Type B pancreatic cell (in vitro differentiated cells): Measurements from ENCODE around the gene BNC2. TPM values are rescaled to one million over a fixed set of nuclear protein-coding genes. Genes with fewer than 3 reads are reported as not detected.

Experiments used
- DNase-seq: peaks from one replicate; pipeline ENCODE4 v3.0.0; 2021; ENCODE audit warnings: mixed read lengths; ENCODE audit not compliant: unreplicated experiment; ENCODE audit errors: extremely low spot score
- H3K27ac Mint-ChIP-seq: 2 replicates; pipeline ENCODE4 v1.8.0; 2021; ENCODE audit warnings: mild to moderate bottlenecking, mixed read lengths
- H3K27me3 Mint-ChIP-seq: 2 replicates; pipeline ENCODE4 v1.8.0; 2021; ENCODE audit warnings: mixed read lengths
- H3K36me3 Mint-ChIP-seq: 2 replicates; pipeline ENCODE4 v1.8.0; 2021; ENCODE audit warnings: mixed read lengths
- H3K4me1 Mint-ChIP-seq: one replicate; pipeline ENCODE4 v1.8.0; 2021; ENCODE audit warnings: mixed read lengths; ENCODE audit not compliant: unreplicated experiment
- H3K4me3 Mint-ChIP-seq: 2 replicates; pipeline ENCODE4 v1.8.0; 2021; ENCODE audit warnings: mild to moderate bottlenecking, mixed read lengths
- H3K9me3 Mint-ChIP-seq: 2 replicates; pipeline ENCODE4 v1.8.0; 2021; ENCODE audit warnings: mixed read lengths
- total RNA-seq: library from RNA; stranded (reverse); gene quantifications from 2 replicates; pipeline ENCODE4 v1.2.1, GENCODE V29; 2021; ENCODE audit warnings: low replicate concordance
- TF ChIP-seq, protein P1 (sequence below): fragments of 200-600 bp; sonication (generic); conservative IDR thresholded peaks from 2 replicates; pipeline ENCODE4 v1.5.0; 2021; ENCODE audit warnings: antibody characterized with exemption, mild to moderate bottlenecking

The BNC2 gene
- total RNA-seq, 1 donor from 2014 or later, result 80.9 TPM

DNA sequence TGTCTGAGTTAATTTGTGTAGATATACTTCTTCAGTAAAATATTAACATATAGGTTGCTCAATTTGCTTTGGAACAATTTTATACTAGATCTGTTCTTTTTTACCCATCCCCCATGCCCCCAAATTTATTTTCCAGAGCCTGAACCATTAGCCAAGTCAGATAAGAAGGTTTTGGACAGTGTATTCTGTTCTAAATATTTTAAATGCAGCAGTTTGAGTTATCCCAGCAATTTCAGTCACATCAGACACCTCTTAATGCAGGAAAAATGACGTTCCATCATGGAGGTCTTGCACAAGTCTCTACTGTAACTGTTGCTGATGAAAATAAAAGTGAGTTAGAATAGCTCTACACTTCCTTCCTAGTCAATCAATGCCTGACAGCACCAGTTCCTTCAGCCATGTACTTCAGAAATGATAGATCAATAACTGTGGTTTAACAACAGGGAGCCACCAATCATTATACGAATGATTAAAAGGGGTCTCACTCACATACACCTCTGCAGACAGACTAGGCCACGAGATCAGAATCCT is 215.8 kb downstream of the BNC2 start:
- no peak for DNase-seq
- TF ChIP-seq, protein P1, sequence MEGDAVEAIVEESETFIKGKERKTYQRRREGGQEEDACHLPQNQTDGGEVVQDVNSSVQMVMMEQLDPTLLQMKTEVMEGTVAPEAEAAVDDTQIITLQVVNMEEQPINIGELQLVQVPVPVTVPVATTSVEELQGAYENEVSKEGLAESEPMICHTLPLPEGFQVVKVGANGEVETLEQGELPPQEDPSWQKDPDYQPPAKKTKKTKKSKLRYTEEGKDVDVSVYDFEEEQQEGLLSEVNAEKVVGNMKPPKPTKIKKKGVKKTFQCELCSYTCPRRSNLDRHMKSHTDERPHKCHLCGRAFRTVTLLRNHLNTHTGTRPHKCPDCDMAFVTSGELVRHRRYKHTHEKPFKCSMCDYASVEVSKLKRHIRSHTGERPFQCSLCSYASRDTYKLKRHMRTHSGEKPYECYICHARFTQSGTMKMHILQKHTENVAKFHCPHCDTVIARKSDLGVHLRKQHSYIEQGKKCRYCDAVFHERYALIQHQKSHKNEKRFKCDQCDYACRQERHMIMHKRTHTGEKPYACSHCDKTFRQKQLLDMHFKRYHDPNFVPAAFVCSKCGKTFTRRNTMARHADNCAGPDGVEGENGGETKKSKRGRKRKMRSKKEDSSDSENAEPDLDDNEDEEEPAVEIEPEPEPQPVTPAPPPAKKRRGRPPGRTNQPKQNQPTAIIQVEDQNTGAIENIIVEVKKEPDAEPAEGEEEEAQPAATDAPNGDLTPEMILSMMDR, result no peak
- H3K9me3 Mint-ChIP-seq, result no peaks in the 10 kb centered on the region
- peak overlapping the region; percentile 78 for H3K4me3 Mint-ChIP-seq
- H3K27me3 Mint-ChIP-seq, result peaks cover 3% of the 10 kb centered on the region
- H3K27ac Mint-ChIP-seq, result no peak overlapping the region
- H3K4me1 Mint-ChIP-seq, result peaks cover 57% of the 10 kb centered on the region
- peaks cover 2% of the 10 kb centered on the region for H3K36me3 Mint-ChIP-seq

DNA sequence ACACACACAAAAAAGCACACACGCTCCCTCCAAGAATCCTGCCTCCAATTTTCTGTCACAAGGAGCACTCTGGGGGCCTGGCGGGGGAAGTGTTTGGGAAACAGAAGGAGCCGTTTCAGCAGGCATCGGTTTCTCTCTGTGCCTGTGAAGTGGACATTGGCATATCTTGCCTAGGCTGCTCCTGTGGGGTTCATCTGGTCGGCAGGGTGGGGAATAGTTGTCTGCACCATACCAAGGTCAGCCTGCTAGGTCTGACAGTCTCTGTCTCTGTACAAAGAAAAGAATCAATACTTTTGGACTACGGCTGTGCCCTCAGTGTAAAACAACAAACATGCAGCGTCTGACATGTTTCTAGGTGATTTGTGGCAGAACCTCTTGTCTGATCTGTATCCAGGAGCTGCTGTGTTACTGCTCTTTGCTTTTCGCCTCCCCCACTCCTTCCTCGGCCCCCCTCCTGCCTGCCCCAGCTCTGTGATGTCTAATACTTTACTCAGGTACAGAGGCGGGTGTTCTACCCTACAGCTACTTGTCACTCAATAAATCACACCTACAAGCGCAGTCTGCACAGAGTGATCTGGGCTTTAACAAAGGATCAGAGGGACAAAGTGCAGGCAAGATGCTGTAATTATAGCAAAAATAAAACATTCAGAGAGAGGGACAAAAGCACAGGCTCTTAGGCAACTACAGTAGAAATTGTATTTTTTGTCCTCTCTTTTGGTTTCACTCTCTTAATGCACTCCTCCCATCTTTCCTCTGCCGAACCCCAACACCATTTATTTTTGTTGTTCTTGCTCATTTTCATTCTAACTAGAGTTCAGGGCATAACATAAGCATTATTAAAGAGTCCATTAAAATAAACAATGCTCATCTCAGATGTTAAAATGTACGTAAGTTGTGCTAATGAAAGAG is 216.7 kb downstream of the BNC2 start:
- Mint-ChIP-seq H3K36me3 (no peaks in the 10 kb centered on the region), H3K4me3 (peak overlapping the region; percentile 78), H3K27ac (peak overlapping the region; percentile 12), H3K9me3 (no peaks in the 10 kb centered on the region), H3K4me1 (peaks cover 54% of the 10 kb centered on the region), H3K27me3 (peaks cover 3% of the 10 kb centered on the region)
- TF ChIP-seq, protein P1, result no peak
- DNase-seq, result no peak

DNA sequence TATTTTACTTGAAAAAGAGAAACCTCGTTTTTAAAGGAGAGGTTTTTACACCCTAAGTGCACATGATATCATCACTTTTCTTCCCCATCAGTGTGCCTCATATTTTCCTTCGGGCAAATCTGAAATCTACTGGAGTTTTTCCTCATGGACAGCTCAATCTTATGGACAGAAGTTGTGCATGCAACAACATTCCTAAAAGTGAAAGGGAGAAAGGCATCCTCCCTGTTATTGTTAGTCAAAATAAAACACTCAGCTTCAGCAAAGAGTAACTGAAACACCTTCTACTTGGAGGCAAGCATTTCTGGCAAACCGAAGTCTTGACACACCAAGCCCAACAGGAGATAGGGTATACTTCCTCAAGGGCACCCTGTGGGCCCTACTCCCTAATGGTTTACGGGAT is 217.9 kb downstream of the BNC2 start:
- Mint-ChIP-seq H3K27me3 (peaks cover 3% of the 10 kb centered on the region), H3K27ac (no peak overlapping the region)

DNA sequence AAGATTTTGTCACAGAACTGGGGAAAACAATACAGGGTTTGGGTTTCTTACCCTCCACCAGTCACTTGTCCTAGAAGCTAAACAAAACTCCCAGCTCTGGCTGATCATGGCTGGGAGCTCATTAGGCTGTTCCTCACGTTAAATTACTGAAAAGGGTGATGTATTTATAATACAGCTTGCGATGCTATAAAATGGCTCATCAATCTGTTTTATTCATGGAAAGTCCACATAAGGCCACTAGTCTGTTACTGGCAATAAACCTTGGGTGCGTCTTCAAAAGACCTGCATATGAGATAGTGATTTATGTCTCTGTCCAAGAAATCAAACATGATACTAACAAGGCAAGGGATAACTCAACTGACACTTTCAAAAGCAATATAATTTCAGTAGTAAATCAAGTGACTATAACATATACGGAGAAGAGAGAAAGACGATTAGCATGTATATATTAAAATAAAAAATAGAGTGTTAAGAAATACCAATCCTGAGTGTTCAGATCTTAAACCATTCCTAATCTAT is 219.0 kb downstream of the BNC2 start:
- Mint-ChIP-seq H3K27me3 (no peaks in the 10 kb centered on the region), H3K4me1 (peaks cover 59% of the 10 kb centered on the region), H3K9me3 (no peaks in the 10 kb centered on the region), H3K36me3 (peaks cover 14% of the 10 kb centered on the region), H3K27ac (no peak overlapping the region), H3K4me3 (no peak overlapping the region)
- no peak for DNase-seq
- TF ChIP-seq, protein P1, result no peak

More for the DNA sequence above, 217.9 kb downstream of the BNC2 start:
- Mint-ChIP-seq H3K4me3 (peak overlapping the region; percentile 10), H3K36me3 (peaks cover 5% of the 10 kb centered on the region), H3K4me1 (peaks cover 55% of the 10 kb centered on the region), H3K9me3 (no peaks in the 10 kb centered on the region)
- TF ChIP-seq, protein P1, result no peak
- no peak for DNase-seq

DNA sequence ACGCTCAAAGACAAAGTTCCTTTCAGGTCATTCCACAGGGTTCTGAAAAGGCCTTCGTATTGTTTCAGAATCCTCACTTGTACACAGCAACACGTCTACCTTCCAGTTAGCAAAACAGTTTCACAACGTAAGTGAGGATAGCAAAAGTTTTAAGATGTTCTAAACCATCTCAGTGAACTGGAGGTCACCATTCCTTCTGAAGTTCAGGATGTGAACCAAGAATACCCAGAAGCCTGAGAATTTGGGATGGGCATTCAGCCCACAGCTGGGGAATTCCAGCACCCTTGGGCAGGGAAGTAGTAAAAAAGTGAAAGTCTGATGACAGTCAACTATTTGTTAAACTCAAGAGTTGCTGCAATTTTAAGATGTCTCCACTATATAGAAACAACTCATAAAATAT is 224.5 kb downstream of the BNC2 start:
- Mint-ChIP-seq H3K36me3 (peaks cover 21% of the 10 kb centered on the region), H3K9me3 (no peaks in the 10 kb centered on the region), H3K27me3 (no peaks in the 10 kb centered on the region), H3K27ac (no peak overlapping the region), H3K4me3 (no peak overlapping the region), H3K4me1 (peaks cover 16% of the 10 kb centered on the region)
- no peak for DNase-seq
- TF ChIP-seq, protein P1, result no peak
